A673 (cell line): ENCODE data around the gene TMEM178B. TPM values are rescaled to one million over a fixed set of nuclear protein-coding genes. Genes with fewer than 3 reads are reported as not detected.

Experiments used
- BruUV-seq: library from RNA; stranded (reverse); fragments of 400-500 nt; replicated peaks from 2 replicates; lab custom pipeline; 2021; lab: Mats Ljungman, UMichigan
- CTCF ChIA-PET: fragments of 300-600 bp; sonication (Branson Sonifier 250); formaldehyde crosslinking; loops from one replicate; lab custom pipeline; 2022; ENCODE audit warnings: antibody characterized with exemption; lab: Charles Lee
- POLR2A ChIA-PET: fragments of 300-600 bp; sonication (Branson Sonifier 250); formaldehyde crosslinking; loops from one replicate; lab custom pipeline; 2022; ENCODE audit warnings: antibody characterized with exemption; ENCODE audit not compliant: low non-redundant PET; lab: Charles Lee
- DNase-seq: peaks from one replicate; pipeline ENCODE4 v3.0.0-alpha.2; 2015; ENCODE audit warnings: low spot score
- H3K27ac ChIP-seq: fragments of 200-600 bp; sonication (generic); 2 replicates; pipeline ENCODE4 v1.5.1; 2016; ENCODE audit warnings: mixed run types, low read depth, mild to moderate bottlenecking, mixed read lengths, antibody characterized with exemption, low read length; ENCODE audit not compliant: poor library complexity, severe bottlenecking
- H3K27me3 ChIP-seq: fragments of 200-600 bp; sonication (generic); replicated peaks from 2 replicates; pipeline ENCODE4 v1.6.1; 2017; ENCODE audit warnings: mixed run types, low read depth, mild to moderate bottlenecking, mixed read lengths, antibody characterized with exemption, low read length; ENCODE audit not compliant: insufficient read depth, poor library complexity
- H3K36me3 ChIP-seq: fragments of 200-600 bp; sonication (generic); 2 replicates; pipeline ENCODE4 v1.6.1; 2016; ENCODE audit warnings: mixed run types, mild to moderate bottlenecking, mixed read lengths, antibody characterized with exemption, low read length; ENCODE audit not compliant: insufficient read depth, poor library complexity, severe bottlenecking
- H3K4me1 ChIP-seq: fragments of 200-600 bp; sonication (generic); 2 replicates; pipeline ENCODE4 v1.6.1; 2017; ENCODE audit warnings: mixed run types, mild to moderate bottlenecking, mixed read lengths, antibody characterized with exemption, low read length; ENCODE audit not compliant: insufficient read depth, poor library complexity, severe bottlenecking
- H3K4me3 ChIP-seq: fragments of 200-600 bp; sonication (generic); 2 replicates; pipeline ENCODE4 v1.5.1; 2016; ENCODE audit warnings: low read depth, mixed run types, mild to moderate bottlenecking, mixed read lengths, low read length; ENCODE audit not compliant: poor library complexity, severe bottlenecking
- H3K9me3 ChIP-seq: fragments of 200-600 bp; sonication (generic); 2 replicates; pipeline ENCODE4 v1.6.1; 2016; ENCODE audit warnings: mixed run types, low read depth, mild to moderate bottlenecking, mixed read lengths, antibody characterized with exemption, low read length; ENCODE audit not compliant: poor library complexity, severe bottlenecking
- CTCF ChIP-seq: fragments of 300-800, 200-600 bp; sonication (generic); conservative IDR thresholded peaks from 2 replicates; pipeline ENCODE4 v1.5.1; 2017; ENCODE audit warnings: low read depth, mild to moderate bottlenecking, antibody characterized with exemption, low read length, moderate library complexity, mixed read lengths
- EZH2 ChIP-seq: fragments of 200-600 bp; sonication (generic); IDR thresholded peaks from 2 replicates; pipeline ENCODE4 v1.6.1; 2017; ENCODE audit warnings: borderline replicate concordance, low read depth, mild to moderate bottlenecking, mixed read lengths, antibody characterized with exemption, low read length; ENCODE audit not compliant: poor library complexity, severe bottlenecking
- intact Hi-C: fragments of 100-400 bp; cut with micrococcal nuclease; formaldehyde crosslinking; loops from one replicate; pipeline ENCODE4 v1.10.0; 2022; ENCODE audit not compliant: unreplicated experiment
- total RNA-seq: library from RNA; stranded (reverse); gene quantifications from 2 replicates; pipeline ENCODE4 v1.2.3, GENCODE V29; 2021

TMEM178B gene
- total RNA-seq, 1 experiment from 2014 or later: 2.8 TPM

GRCh38 chr7:141481971-141482370 lies 408.1 kb downstream of the TMEM178B start:
- CTCF ChIA-PET: no interaction called here

GRCh38 chr7:141483044-141483443 lies 409.2 kb downstream of the TMEM178B start:
- Histone ChIP-seq H3K4me3 (no peak overlapping the region), H3K4me1 (no peaks in the 10 kb centered on the region), H3K27ac (no peak overlapping the region), H3K27me3 (no peaks in the 10 kb centered on the region), H3K36me3 (no peaks in the 10 kb centered on the region), H3K9me3 (no peaks in the 10 kb centered on the region)
- DNase-seq: no peak
- BruUV-seq: no TSS peak
- CTCF ChIA-PET: no interaction called here
- intact Hi-C loops: no loop called here
- POLR2A ChIA-PET: no interaction called here
- no peak for TF ChIP-seq EZH2
- TF ChIP-seq CTCF: no peak

More at GRCh38 chr7:141481971-141482370, 408.1 kb downstream of the TMEM178B start:
- POLR2A ChIA-PET: no interaction called here
- Histone ChIP-seq H3K36me3 (no peaks in the 10 kb centered on the region), H3K27ac (no peak overlapping the region), H3K27me3 (no peaks in the 10 kb centered on the region), H3K9me3 (no peaks in the 10 kb centered on the region), H3K4me1 (no peaks in the 10 kb centered on the region), H3K4me3 (no peak overlapping the region)
- DNase-seq: no peak
- intact Hi-C loops: no loop called here
- TF ChIP-seq EZH2 (no peak), CTCF (no peak)
- BruUV-seq: no TSS peak

- intact Hi-C loops: no loop called here
- BruUV-seq: no TSS peak
- H3K36me3 ChIP-seq: no peaks in the 10 kb centered on the region
- ChIA-PET POLR2A (no interaction called here), CTCF (no interaction called here)
- no peaks in the 10 kb centered on the region for H3K9me3 ChIP-seq
- no peaks in the 10 kb centered on the region for H3K4me1 ChIP-seq
- TF ChIP-seq CTCF (no peak), EZH2 (no peak)
- no peaks in the 10 kb centered on the region for H3K27me3 ChIP-seq
- no peak for DNase-seq
- no peak overlapping the region for H3K27ac ChIP-seq
- no peak overlapping the region for H3K4me3 ChIP-seq
Measured at GRCh38 chr7:141484907-141485306, 411.0 kb downstream of the TMEM178B start.
